Gastrocnemius medialis (tissue), 4 donors: Measurements from ENCODE around the gene ANKS1B.

Experiments used
- CTCF ChIP-seq, 5 experiments: fragments of 450-650 bp in 3 of 5; fragments of 200-600 bp in 2 of 5; sonication (generic) in 2 of 5; IDR thresholded peaks in 4 of 5; conservative IDR thresholded peaks in 1 of 5; 1 replicate in 4 of 5; 2 replicates in 1 of 5; pipeline ENCODE4 v1.5.1; 2016 to 2019; ENCODE audit warnings: antibody characterized with exemption in 5 of 5, mild to moderate bottlenecking in 3 of 5, moderate library complexity in 3 of 5
- POLR2A ChIP-seq, 2 donors: fragments of 450-650 bp; IDR thresholded peaks; one replicate each; pipeline ENCODE4 v1.6.1; 2017; ENCODE audit warnings: antibody characterized with exemption in 2 of 2, mild to moderate bottlenecking in 2 of 2, moderate library complexity in 2 of 2

GRCh38 chr12:98752726-98753125, 1232.0 kb downstream of the ANKS1B start:
- TF ChIP-seq CTCF (IDR thresholded peaks at IDR 0.05 in 4 of 5, conservative IDR thresholded peaks at IDR 0.05 in 1 of 5) (no peak), POLR2A (IDR thresholded peaks at IDR 0.05) (no peak)
